Keratinocyte (primary cell): ENCODE measurements around the gene ABCA4.

Experiments
- CTCF ChIP-seq, 3 experiments: IDR thresholded peaks in 1 of 3; conservative IDR thresholded peaks in 1 of 3; optimal IDR thresholded peaks in 1 of 3; 2 replicates in 2 of 3; 3 replicates in 1 of 3; pipeline versions ENCODE3 to v1.5.1; 2011; ENCODE audit warnings: low read length in 3 of 3, mild to moderate bottlenecking in 3 of 3, moderate library complexity in 2 of 3, control low read depth in 1 of 3, inconsistent platforms in 1 of 3; ENCODE audit not compliant: insufficient read depth in 2 of 3; ENCODE audit errors: extremely low read depth in 1 of 3
- EZH2 ChIP-seq: IDR thresholded peaks from one replicate; pipeline ENCODE4 v1.6.1; 2012; ENCODE audit warnings: inconsistent platforms, mild to moderate bottlenecking, low read length, moderate library complexity

GRCh38 chr1:94122201-94122970 is 1.4 kb upstream of the ABCA4 start:
- TF ChIP-seq EZH2: no peak
- no peak for TF ChIP-seq CTCF (optimal IDR thresholded peaks at IDR 0.05 in 1 of 3, IDR thresholded peaks at IDR 0.05 in 1 of 3, conservative IDR thresholded peaks at IDR 0.05 in 1 of 3; ENCODE audit: extremely low read depth in 1 of 3, insufficient read depth in 2 of 3, low read length in 3 of 3)
